HEK293T (cell line): Measurements from ENCODE around the gene CRLF2.
"Not testable (repeated sequence)": the region's sequence is repeated elsewhere in the genome, so short reads cannot be mapped to it uniquely, and the experiment has no call there.

ENCODE experiments used
- CTCF ChIA-PET: fragments of 350-600 bp; formaldehyde crosslinking; extraction: SDS; loops from one replicate; lab custom pipeline; 2021; ENCODE audit warnings: antibody characterized with exemption, inconsistent platforms; lab: Yijun Ruan, JAX
- POLR2A ChIA-PET: fragments of 350-600 bp; formaldehyde crosslinking; extraction: SDS; loops from one replicate; lab custom pipeline; 2020; ENCODE audit warnings: antibody characterized with exemption, inconsistent platforms; lab: Yijun Ruan, JAX
- DNase-seq: peaks from one replicate; pipeline ENCODE4 v3.0.0; 2012; ENCODE audit warnings: mixed read lengths; ENCODE audit errors: extremely low spot score
- ARNT ChIP-seq: fragments of 450-650 bp; IDR thresholded peaks from 2 replicates; pipeline ENCODE4 v1.6.1; 2017; ENCODE audit warnings: mild to moderate bottlenecking
- BHLHE40 ChIP-seq: fragments of 450-650 bp; IDR thresholded peaks from 2 replicates; pipeline ENCODE4 v1.6.1; 2016; ENCODE audit warnings: mild to moderate bottlenecking, moderate library complexity, borderline replicate concordance
- CTBP1 ChIP-seq: fragments of 450-650 bp; IDR thresholded peaks from 2 replicates; pipeline ENCODE4 v1.6.1; 2016; ENCODE audit warnings: borderline replicate concordance
- ELF4 ChIP-seq: fragments of 450-650 bp; IDR thresholded peaks from 2 replicates; pipeline ENCODE4 v1.6.1; 2017; ENCODE audit warnings: antibody characterized with exemption
- FOXA1 ChIP-seq: fragments of 450-650 bp; IDR thresholded peaks from 2 replicates; pipeline ENCODE4 v1.6.1; 2016; ENCODE audit warnings: mild to moderate bottlenecking
- FOXK2 ChIP-seq: fragments of 450-650 bp; IDR thresholded peaks from 2 replicates; pipeline ENCODE4 v1.6.1; 2016; ENCODE audit warnings: mild to moderate bottlenecking
- FOXM1 ChIP-seq: fragments of 450-650 bp; IDR thresholded peaks from 2 replicates; pipeline ENCODE4 v1.6.1; 2017; ENCODE audit warnings: mild to moderate bottlenecking, borderline replicate concordance
- HDGF ChIP-seq: fragments of 450-650 bp; IDR thresholded peaks from 2 replicates; pipeline ENCODE4 v1.6.1; 2017; ENCODE audit warnings: antibody characterized with exemption, borderline replicate concordance
- L3MBTL2 ChIP-seq: fragments of 450-650 bp; conservative IDR thresholded peaks from 2 replicates; pipeline ENCODE4 v1.6.1; 2016; ENCODE audit warnings: mild to moderate bottlenecking
- LEF1 ChIP-seq: fragments of 450-650 bp; IDR thresholded peaks from 2 replicates; pipeline ENCODE4 v1.6.1; 2017; ENCODE audit warnings: mild to moderate bottlenecking, borderline replicate concordance
- NFRKB ChIP-seq: fragments of 450-650 bp; IDR thresholded peaks from 2 replicates; pipeline ENCODE4 v1.6.1; 2016; ENCODE audit warnings: mild to moderate bottlenecking, moderate library complexity
- PKNOX1 ChIP-seq: fragments of 450-650 bp; IDR thresholded peaks from 2 replicates; pipeline ENCODE4 v1.6.1; 2016
- SP1 ChIP-seq: fragments of 450-650 bp; IDR thresholded peaks from 2 replicates; pipeline ENCODE4 v1.6.1; 2017
- SUZ12 ChIP-seq: fragments of 450-650 bp; IDR thresholded peaks from 2 replicates; pipeline ENCODE4 v1.6.1; 2016; ENCODE audit warnings: mild to moderate bottlenecking
- TARDBP ChIP-seq: fragments of 450-650 bp; IDR thresholded peaks from 2 replicates; pipeline ENCODE4 v1.6.1; 2016
- ZNF384 ChIP-seq: fragments of 450-650 bp; IDR thresholded peaks from 2 replicates; pipeline ENCODE4 v1.6.1; 2016

The CRLF2 gene

GRCh38 chrX:1246816-1247215 lies 34.4 kb upstream of the CRLF2 start:
- TF ChIP-seq CTBP1 (no peak), FOXM1 (no peak), ARNT (0 out of 2 replicates have a peak, but pooled peaks have one; percentile 4), PKNOX1 (no peak), SP1 (no peak), TARDBP (no peak), L3MBTL2 (no peak), FOXK2 (no peak), ZNF384 (peak; percentile 53; the same call in 1 of the 2 replicates), ELF4 (no peak), SUZ12 (no peak), HDGF (no peak), FOXA1 (no peak)
- peak; percentile 70 for DNase-seq
- ChIA-PET POLR2A (no interaction called here), CTCF (no interaction called here)

GRCh38 chrX:1244164-1245076 lies 32.0 kb upstream of the CRLF2 start:
- DNase-seq: peak; percentile 42
- TF ChIP-seq CTBP1 (no peak), FOXA1 (no peak), BHLHE40 (no peak), FOXK2 (no peak), NFRKB (no peak), ARNT (no peak), HDGF (no peak)
- CTCF ChIA-PET: no interaction called here
- POLR2A ChIA-PET: no interaction called here

GRCh38 chrX:1242891-1243402 lies 30.5 kb upstream of the CRLF2 start:
- CTCF ChIA-PET: no interaction called here
- TF ChIP-seq ZNF384 (no peak), CTBP1 (no peak), TARDBP (no peak), NFRKB (no peak), PKNOX1 (no peak), FOXK2 (no peak), L3MBTL2 (no peak), HDGF (no peak), FOXA1 (no peak), FOXM1 (no peak), BHLHE40 (no peak), SP1 (no peak), LEF1 (no peak), ELF4 (no peak), ARNT (no peak), SUZ12 (no peak)
- no peak for DNase-seq
- POLR2A ChIA-PET: no interaction called here

- DNase-seq, POLR2A ChIA-PET, CTCF ChIA-PET: not testable (repeated sequence)
Observed at GRCh38 chrX:1240551-1240950, 28.1 kb upstream of the CRLF2 start.

- ChIA-PET POLR2A (no interaction called here), CTCF (no interaction called here)
- TF ChIP-seq ARNT (no peak), HDGF (no peak), FOXM1 (no peak), FOXA1 (no peak), BHLHE40 (no peak), FOXK2 (no peak)
- DNase-seq: no peak
Observed at GRCh38 chrX:1239681-1240142, 27.3 kb upstream of the CRLF2 start.

GRCh38 chrX:1231850-1232465 lies 19.5 kb upstream of the CRLF2 start:
- CTCF ChIA-PET: no interaction called here
- no peak for DNase-seq
- TF ChIP-seq LEF1 (no peak), FOXM1 (no peak), HDGF (no peak)
- POLR2A ChIA-PET: no interaction called here

GRCh38 chrX:1228101-1228500 lies 15.7 kb upstream of the CRLF2 start:
- POLR2A ChIA-PET, DNase-seq, CTCF ChIA-PET: not testable (repeated sequence)
